Measurements from ENCODE around the gene CRELD2. TPM values are rescaled to one million over a fixed set of nuclear protein-coding genes. Genes with fewer than 3 reads are reported as not detected.

CRELD2 gene
- total and polyA plus RNA-seq, 2 of the 13 experiments (the other 11 are each of a cell fraction or from before 2014, with no cell fraction given), result 17.2 to 44.7 TPM

DNA sequence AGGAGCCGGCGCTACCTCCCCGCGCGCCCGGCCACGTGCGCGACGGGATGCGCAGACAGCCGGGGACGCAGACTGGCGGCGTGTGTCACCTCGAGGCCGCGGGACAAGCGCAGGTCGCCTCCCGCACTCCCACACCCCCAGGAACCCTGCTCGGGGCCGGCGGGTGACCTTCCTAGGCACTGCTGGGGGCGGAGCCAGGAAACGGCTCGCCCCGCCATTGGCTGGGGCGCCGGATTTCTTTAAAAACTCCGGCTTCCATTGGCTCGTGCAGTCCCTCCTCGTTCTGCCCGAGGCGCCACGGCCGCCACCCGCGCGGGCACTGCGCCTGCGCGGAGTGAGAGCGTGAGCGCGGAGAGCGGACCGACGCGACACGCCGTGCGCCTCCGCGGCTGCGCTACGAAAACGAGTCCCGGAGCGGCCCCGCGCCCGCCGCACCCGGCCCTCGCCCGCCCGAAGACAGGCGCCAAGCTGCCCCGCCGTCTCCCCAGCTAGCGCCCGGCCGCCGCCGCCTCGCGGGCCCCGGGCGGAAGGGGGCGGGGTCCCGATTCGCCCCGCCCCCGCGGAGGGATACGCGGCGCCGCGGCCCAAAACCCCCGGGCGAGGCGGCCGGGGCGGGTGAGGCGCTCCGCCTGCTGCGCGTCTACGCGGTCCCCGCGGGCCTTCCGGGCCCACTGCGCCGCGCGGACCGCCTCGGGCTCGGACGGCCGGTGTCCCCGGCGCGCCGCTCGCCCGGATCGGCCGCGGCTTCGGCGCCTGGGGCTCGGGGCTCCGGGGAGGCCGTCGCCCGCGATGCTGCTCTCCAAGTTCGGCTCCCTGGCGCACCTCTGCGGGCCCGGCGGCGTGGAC is 41.9 kb downstream of the CRELD2 start, which contains the start of gene PIM3 (continued):
- no peak for TF ChIP-seq ZNF354B (CRISPR knock-in tag; IDR thresholded peaks at IDR 0.05)
- peak; percentile 98 for TF ChIP-seq MAZ (IDR thresholded peaks at IDR 0.05; ENCODE audit: borderline replicate concordance, low read depth, low read length)
- TF ChIP-seq MAZ (CRISPR knock-in tag; IDR thresholded peaks at IDR 0.05; ENCODE audit: low read depth), result peak; percentile 80; the same call in 1 of the 2 replicates
- TF ChIP-seq TGIF2 (CRISPR knock-in tag; IDR thresholded peaks at IDR 0.05), result no peak; the same call in 1 of the 2 replicates
- peak; percentile 95 for TF ChIP-seq RBFOX2 (IDR thresholded peaks at IDR 0.05; ENCODE audit: low read depth, low read length)
- TF ChIP-seq, protein P1, sequence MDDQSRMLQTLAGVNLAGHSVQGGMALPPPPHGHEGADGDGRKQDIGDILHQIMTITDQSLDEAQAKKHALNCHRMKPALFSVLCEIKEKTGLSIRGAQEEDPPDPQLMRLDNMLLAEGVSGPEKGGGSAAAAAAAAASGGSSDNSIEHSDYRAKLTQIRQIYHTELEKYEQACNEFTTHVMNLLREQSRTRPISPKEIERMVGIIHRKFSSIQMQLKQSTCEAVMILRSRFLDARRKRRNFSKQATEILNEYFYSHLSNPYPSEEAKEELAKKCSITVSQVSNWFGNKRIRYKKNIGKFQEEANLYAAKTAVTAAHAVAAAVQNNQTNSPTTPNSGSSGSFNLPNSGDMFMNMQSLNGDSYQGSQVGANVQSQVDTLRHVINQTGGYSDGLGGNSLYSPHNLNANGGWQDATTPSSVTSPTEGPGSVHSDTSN (CRISPR knock-in tag; IDR thresholded peaks at IDR 0.05; ENCODE audit: borderline replicate concordance), result peak; percentile 9; the same call in 1 of the 2 replicates
- TF ChIP-seq ZNF567 (CRISPR knock-in tag; IDR thresholded peaks at IDR 0.05; ENCODE audit: borderline replicate concordance), result no peak
- TF ChIP-seq ZNF468 (CRISPR knock-in tag; IDR thresholded peaks at IDR 0.05), result 0 out of 2 replicates have a peak, but pooled peaks have one; percentile 5
- TF ChIP-seq SOX6 (IDR thresholded peaks at IDR 0.05), result no peak
- TF ChIP-seq SOX6 (CRISPR knock-in tag; IDR thresholded peaks at IDR 0.05), result no peak
- TF ChIP-seq, protein P2, sequence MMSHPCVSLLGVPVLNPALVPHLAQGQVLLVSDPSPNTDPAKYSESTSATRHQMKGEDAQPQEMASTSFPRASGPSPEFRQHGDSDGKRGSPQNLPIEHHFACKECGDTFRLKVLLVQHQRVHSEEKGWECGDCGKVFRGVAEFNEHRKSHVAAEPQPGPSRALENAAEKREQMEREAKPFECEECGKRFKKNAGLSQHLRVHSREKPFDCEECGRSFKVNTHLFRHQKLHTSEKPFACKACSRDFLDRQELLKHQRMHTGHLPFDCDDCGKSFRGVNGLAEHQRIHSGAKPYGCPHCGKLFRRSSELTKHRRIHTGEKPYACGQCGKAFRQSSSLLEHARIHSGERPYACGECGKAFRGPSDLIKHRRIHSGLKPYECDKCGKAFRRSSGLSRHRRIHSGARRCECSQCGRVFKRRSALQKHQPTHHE (CRISPR knock-in tag; IDR thresholded peaks at IDR 0.05; ENCODE audit: borderline replicate concordance), result 0 out of 2 replicates have a peak, but pooled peaks have one; percentile 73
- TF ChIP-seq NFIB (CRISPR knock-in tag; IDR thresholded peaks at IDR 0.05; ENCODE audit: borderline replicate concordance), result no peak
- TF ChIP-seq CBFB (CRISPR knock-in tag; IDR thresholded peaks at IDR 0.05), result no peak
- no peak for TF ChIP-seq MIER2 (CRISPR knock-in tag; IDR thresholded peaks at IDR 0.05)
- TF ChIP-seq HNF4G (IDR thresholded peaks at IDR 0.05; ENCODE audit: borderline replicate concordance, low read depth, low read length), result peak; percentile 35; the same call in 1 of the 2 replicates
- TF ChIP-seq HNF4G (CRISPR knock-in tag; IDR thresholded peaks at IDR 0.05; ENCODE audit: borderline replicate concordance, low read depth), result no peak; the same call in 1 of the 2 replicates
- no peak for TF ChIP-seq KMT2A (CRISPR knock-in tag; IDR thresholded peaks at IDR 0.05)
- peak; percentile 25; the same call in 1 of the 2 replicates for TF ChIP-seq ZNF121 (CRISPR knock-in tag; IDR thresholded peaks at IDR 0.05)
- no peak; the same call in 1 of the 2 replicates for TF ChIP-seq ZNF768 (CRISPR knock-in tag; IDR thresholded peaks at IDR 0.05)
- TF ChIP-seq MED8 (CRISPR knock-in tag; IDR thresholded peaks at IDR 0.05; ENCODE audit: insufficient replicate concordance), result peak; percentile 59
- no peak for TF ChIP-seq NFE2 (CRISPR knock-in tag; IDR thresholded peaks at IDR 0.05)
- TF ChIP-seq, protein P3, sequence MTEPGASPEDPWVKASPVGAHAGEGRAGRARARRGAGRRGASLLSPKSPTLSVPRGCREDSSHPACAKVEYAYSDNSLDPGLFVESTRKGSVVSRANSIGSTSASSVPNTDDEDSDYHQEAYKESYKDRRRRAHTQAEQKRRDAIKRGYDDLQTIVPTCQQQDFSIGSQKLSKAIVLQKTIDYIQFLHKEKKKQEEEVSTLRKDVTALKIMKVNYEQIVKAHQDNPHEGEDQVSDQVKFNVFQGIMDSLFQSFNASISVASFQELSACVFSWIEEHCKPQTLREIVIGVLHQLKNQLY (CRISPR knock-in tag; IDR thresholded peaks at IDR 0.05), result peak; percentile 54; the same call in 1 of the 2 replicates
- no peak; the same call in 1 of the 2 replicates for TF ChIP-seq ZFP90 (CRISPR knock-in tag; IDR thresholded peaks at IDR 0.05; ENCODE audit: borderline replicate concordance)
- no peak for TF ChIP-seq ZNF3 (CRISPR knock-in tag; IDR thresholded peaks at IDR 0.05)
- TF ChIP-seq, protein P4, sequence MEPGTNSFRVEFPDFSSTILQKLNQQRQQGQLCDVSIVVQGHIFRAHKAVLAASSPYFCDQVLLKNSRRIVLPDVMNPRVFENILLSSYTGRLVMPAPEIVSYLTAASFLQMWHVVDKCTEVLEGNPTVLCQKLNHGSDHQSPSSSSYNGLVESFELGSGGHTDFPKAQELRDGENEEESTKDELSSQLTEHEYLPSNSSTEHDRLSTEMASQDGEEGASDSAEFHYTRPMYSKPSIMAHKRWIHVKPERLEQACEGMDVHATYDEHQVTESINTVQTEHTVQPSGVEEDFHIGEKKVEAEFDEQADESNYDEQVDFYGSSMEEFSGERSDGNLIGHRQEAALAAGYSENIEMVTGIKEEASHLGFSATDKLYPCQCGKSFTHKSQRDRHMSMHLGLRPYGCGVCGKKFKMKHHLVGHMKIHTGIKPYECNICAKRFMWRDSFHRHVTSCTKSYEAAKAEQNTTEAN (CRISPR knock-in tag; conservative IDR thresholded peaks at IDR 0.05), result peak; percentile 26
- 0 out of 2 replicates have a peak, but pooled peaks have one; percentile 14 for TF ChIP-seq HCFC1 (IDR thresholded peaks at IDR 0.05; ENCODE audit: low read depth, low read length)
- no peak; the same call in 1 of the 2 replicates for TF ChIP-seq ZNF616 (CRISPR knock-in tag; IDR thresholded peaks at IDR 0.05; ENCODE audit: low read depth)

All from HepG2 (cell line).